HepG2 (cell line): ENCODE data around the gene SDR42E2. TPM values are rescaled to one million over a fixed set of nuclear protein-coding genes. Genes with fewer than 3 reads are reported as not detected.

Source experiments
- AGO2 ChIP-seq: fragments of 200-400 bp; formaldehyde crosslinking; optimal IDR thresholded peaks from 2 replicates; pipeline ENCODE3; 2017; ENCODE audit warnings: mild to moderate bottlenecking, low read depth, low read length, moderate library complexity
- CERS6 ChIP-seq: sonication (generic); formaldehyde crosslinking; IDR thresholded peaks from 2 replicates; pipeline ENCODE4 v1.5.0; 2020; ENCODE audit warnings: missing genetic modification reagents
- KIAA2018 ChIP-seq: sonication (generic); formaldehyde crosslinking; IDR thresholded peaks from 2 replicates; pipeline ENCODE4 v1.5.0; 2020; ENCODE audit warnings: mild to moderate bottlenecking, missing genetic modification reagents, borderline replicate concordance
- TMF1 ChIP-seq: sonication (generic); formaldehyde crosslinking; IDR thresholded peaks from 2 replicates; pipeline ENCODE4 v1.8.1; 2022; ENCODE audit warnings: low read depth, missing genetic modification reagents
- ZNF230 ChIP-seq: sonication (generic); formaldehyde crosslinking; IDR thresholded peaks from 2 replicates; pipeline ENCODE4 v1.4.0; 2020; ENCODE audit warnings: mild to moderate bottlenecking, missing genetic modification reagents
- ZNF335 ChIP-seq: sonication (generic); formaldehyde crosslinking; IDR thresholded peaks from 2 replicates; pipeline ENCODE4 v1.4.0; 2020; ENCODE audit warnings: missing genetic modification reagents
- ZNF383 ChIP-seq: sonication (generic); formaldehyde crosslinking; IDR thresholded peaks from 2 replicates; pipeline ENCODE4 v1.4.0; 2020; ENCODE audit warnings: missing genetic modification reagents, mild to moderate bottlenecking, borderline replicate concordance
- ZNF530 ChIP-seq: sonication (generic); formaldehyde crosslinking; IDR thresholded peaks from 2 replicates; pipeline ENCODE4 v1.5.0; 2020; ENCODE audit warnings: low read depth, mild to moderate bottlenecking, missing genetic modification reagents
- ZNF619 ChIP-seq: sonication (generic); formaldehyde crosslinking; IDR thresholded peaks from 2 replicates; pipeline ENCODE4 v1.4.0; 2020; ENCODE audit warnings: mild to moderate bottlenecking, missing genetic modification reagents
- ZNF773 ChIP-seq: sonication (generic); formaldehyde crosslinking; IDR thresholded peaks from 2 replicates; pipeline ENCODE4 v1.4.0; 2020; ENCODE audit warnings: missing genetic modification reagents, borderline replicate concordance
- polyA plus RNA-seq, 8 experiments: library from polyadenylated mRNA; depleted of rRNA in 3 of 8; stranded (reverse) in 7 of 8; unstranded in 1 of 8; fragments of >200 nt; fragmentation: Illumina TruSeq in 4 of 8; extraction: Trizol in 4 of 8; gene quantifications; 2 replicates each; pipeline versions ENCODE4 v1.2.1 to v1.2.3, GENCODE V29; 2011 to 2016; ENCODE audit warnings: low read depth in 4 of 8, missing spikeins in 1 of 8, mixed read lengths in 1 of 8; ENCODE audit not compliant: insufficient read depth in 1 of 8
- total RNA-seq, 5 experiments: library from RNA; depleted of rRNA; stranded (reverse); fragments of >200 nt; fragmentation: Illumina TruSeq; extraction: Trizol; gene quantifications; 2 replicates each; pipeline ENCODE4 v1.2.3, GENCODE V29; 2016; ENCODE audit warnings: low read depth in 1 of 5
- TF ChIP-seq, protein P1 (sequence below): sonication (generic); formaldehyde crosslinking; IDR thresholded peaks from 2 replicates; pipeline ENCODE4 v1.4.0; 2020; ENCODE audit warnings: missing genetic modification reagents

SDR42E2 gene
- total and polyA plus RNA-seq, 2 of the 13 experiments (the other 11 are each of a cell fraction or from before 2014, with no cell fraction given) = 0.05 to 0.11 TPM

DNA sequence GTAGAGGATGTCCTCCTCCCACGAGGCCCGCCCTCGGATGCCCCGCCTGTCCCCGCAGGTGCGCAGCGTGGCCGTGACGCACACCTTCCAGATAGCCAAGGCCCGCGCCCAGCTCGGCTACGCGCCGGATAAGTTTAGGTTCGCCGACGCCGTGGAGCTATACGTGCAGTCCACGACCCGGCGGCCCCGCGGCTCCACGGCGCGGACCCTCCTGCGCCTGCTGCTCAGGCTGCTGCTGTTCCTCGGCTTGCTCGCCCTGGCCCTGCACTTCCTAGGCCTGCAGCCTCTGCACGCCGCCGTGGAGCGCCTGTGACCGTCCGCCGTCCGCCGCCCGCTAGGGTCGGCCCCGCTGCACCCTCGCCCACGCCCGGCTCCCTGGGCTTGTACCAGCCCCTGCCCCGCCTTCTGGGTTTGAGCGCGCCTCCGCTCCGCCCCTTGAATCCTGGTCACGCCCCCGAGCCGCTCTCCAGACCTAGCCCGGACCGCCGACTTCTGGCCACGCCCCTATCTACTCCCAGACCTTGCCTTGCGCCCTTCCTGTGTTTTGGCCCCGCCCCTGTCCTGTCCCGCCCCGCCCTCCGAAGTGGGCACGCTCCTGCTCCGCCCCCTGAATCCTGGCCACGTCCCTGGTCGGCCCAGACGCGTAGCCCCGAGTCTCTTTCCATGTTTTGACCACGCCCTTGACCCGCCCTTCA is 27.9 kb downstream of the SDR42E2 start (continued):
- TF ChIP-seq ZNF619 (CRISPR knock-in tag) (peak; percentile 99), ZNF230 (CRISPR knock-in tag) (peak; percentile 95), CERS6 (CRISPR knock-in tag) (peak; percentile 89), ZNF773 (CRISPR knock-in tag) (peak; percentile 92), AGO2 (peak; percentile 54), TMF1 (peak; percentile 85; the same call in 1 of the 2 replicates), KIAA2018 (CRISPR knock-in tag) (peak; percentile 97; the same call in 1 of the 2 replicates), ZNF530 (CRISPR knock-in tag) (no peak), ZNF335 (CRISPR knock-in tag) (no peak), ZNF383 (0 out of 2 replicates have a peak, but pooled peaks have one; percentile 82)
- TF ChIP-seq, protein P1, sequence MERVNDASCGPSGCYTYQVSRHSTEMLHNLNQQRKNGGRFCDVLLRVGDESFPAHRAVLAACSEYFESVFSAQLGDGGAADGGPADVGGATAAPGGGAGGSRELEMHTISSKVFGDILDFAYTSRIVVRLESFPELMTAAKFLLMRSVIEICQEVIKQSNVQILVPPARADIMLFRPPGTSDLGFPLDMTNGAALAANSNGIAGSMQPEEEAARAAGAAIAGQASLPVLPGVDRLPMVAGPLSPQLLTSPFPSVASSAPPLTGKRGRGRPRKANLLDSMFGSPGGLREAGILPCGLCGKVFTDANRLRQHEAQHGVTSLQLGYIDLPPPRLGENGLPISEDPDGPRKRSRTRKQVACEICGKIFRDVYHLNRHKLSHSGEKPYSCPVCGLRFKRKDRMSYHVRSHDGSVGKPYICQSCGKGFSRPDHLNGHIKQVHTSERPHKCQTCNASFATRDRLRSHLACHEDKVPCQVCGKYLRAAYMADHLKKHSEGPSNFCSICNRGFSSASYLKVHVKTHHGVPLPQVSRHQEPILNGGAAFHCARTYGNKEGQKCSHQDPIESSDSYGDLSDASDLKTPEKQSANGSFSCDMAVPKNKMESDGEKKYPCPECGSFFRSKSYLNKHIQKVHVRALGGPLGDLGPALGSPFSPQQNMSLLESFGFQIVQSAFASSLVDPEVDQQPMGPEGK (CRISPR knock-in tag) = peak; percentile 55; the same call in 1 of the 2 replicates
